NCI-H187 treated with DMSO at 0.1 percent for 48 hours (cell line): Measurements from ENCODE around the gene SELENOP.
A peak's percentile ranks its signal among the peaks of the same experiment; 100 is the strongest.
"Not testable (repeated sequence)": the region's sequence is repeated elsewhere in the genome, so short reads cannot be mapped to it uniquely, and the experiment has no call there.

Experiments
- DNase-seq: peaks from one replicate; lab custom pipeline; 2025; lab: John Stamatoyannopoulos, UW

Gene SELENOP

GRCh38 chr5:42811591-42812446 lies at the start of gene SELENOP:
TSS of gene SELENOP (minus strand) at chr5:42811892. CDS start at chr5:42808353, 3,539 bp downstream.
- peak; percentile 67 for DNase-seq

DNA sequence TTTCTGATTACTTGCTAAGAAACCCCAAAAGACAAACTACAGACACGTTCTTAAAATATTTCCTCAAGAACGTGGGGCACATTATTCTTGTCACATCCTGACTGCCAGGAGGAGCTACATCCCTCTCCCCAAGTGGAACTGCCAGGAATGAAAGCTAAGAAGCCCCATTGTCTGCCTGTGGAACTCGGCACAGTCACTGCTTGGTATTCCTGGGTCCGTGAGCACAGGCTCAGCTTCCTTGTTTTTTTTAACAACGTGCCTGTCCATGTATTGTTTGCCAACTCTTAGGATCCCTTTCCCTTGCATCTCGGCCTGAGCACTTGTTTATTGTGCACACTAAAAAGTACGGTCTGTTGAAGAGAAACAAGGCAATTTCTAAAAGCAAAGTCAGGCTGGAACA lies 47.0 kb upstream of the SELENOP start:
- DNase-seq = no peak

GRCh38 chr5:42858031-42858643 lies 46.4 kb upstream of the SELENOP start:
- no peak for DNase-seq

- no peak for DNase-seq
Observed at GRCh38 chr5:42855811-42856210, 44.1 kb upstream of the SELENOP start.

DNA sequence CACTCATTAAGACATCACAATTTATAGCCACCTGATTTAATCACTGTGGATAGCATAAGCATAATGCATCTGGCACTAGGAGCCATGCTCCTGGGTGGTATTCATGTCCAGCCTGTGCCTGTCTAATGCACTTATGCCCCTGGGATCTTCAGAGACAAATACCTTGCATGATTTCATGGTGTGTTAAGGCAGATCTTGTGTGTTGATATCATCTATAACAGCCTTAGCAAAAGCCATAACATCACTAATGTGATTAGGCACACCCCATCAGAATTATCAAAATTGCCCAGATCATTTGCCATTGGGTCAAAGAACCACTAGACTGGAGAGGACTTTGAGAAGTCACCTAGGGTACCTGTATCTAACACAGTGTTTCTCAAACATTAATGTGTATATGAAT lies 43.7 kb upstream of the SELENOP start:
- no peak for DNase-seq

GRCh38 chr5:42854795-42855194 lies 43.1 kb upstream of the SELENOP start:
- DNase-seq = no peak

DNA sequence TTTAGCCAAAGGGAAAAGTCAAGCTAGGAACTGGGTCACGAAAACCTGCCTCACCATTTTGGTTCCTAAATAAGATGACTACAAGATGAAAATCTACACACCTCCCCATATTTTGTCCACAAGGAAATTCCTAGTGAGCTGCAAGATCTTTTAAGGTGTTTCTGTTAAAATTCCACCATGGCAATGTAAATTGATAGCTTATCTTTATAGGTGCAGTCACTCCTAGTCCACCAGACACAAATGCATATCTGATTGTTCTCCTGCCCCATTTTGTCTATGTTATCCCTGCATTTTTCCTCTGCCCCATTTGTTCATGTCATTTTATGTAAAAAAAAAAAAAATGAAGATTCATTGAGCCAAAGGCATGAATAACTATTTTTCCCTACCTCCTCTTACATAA lies 41.1 kb upstream of the SELENOP start:
- no peak for DNase-seq

DNA sequence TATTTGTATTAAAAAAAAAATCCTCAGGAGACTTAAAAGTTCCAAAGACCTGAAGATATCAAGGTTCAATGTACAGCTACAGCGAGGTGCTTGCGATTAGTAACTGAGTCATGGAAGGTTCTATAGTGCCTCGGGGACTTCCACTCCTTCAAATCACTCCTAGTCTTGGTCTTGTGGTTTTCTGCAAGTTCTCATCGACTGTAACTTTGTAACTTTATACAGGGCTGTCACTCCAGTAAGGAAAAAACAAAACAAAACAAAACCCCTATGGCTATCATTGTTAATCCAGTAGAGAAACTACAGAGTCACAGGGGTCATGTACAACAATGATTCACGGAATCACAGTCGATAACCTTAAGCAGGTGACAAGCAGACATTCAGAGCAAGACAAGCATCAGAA lies 39.8 kb upstream of the SELENOP start:
- no peak for DNase-seq

- no peak for DNase-seq
Observed at GRCh38 chr5:42848545-42848944, 36.9 kb upstream of the SELENOP start.

DNA sequence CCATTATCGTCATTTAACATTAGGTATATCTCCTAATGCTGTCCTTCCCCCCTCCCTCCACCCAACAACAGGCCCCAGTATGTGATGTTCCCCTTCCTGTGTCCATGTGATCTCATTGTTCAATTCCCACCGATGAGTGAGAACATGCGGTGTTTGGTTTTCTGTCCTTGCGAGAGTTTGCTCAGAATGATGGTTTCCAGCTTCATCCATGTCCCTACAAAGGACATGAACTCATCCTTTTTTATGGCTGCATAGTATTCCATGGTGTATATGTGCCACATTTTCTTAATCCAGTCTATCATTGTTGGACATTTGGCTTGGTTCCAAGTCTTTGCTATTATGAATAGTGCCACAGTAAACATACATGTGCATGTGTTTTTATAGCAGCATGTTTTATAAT lies 32.7 kb upstream of the SELENOP start:
- DNase-seq = not testable (repeated sequence)

GRCh38 chr5:42843675-42844292 lies 32.1 kb upstream of the SELENOP start:
- no peak for DNase-seq

DNA sequence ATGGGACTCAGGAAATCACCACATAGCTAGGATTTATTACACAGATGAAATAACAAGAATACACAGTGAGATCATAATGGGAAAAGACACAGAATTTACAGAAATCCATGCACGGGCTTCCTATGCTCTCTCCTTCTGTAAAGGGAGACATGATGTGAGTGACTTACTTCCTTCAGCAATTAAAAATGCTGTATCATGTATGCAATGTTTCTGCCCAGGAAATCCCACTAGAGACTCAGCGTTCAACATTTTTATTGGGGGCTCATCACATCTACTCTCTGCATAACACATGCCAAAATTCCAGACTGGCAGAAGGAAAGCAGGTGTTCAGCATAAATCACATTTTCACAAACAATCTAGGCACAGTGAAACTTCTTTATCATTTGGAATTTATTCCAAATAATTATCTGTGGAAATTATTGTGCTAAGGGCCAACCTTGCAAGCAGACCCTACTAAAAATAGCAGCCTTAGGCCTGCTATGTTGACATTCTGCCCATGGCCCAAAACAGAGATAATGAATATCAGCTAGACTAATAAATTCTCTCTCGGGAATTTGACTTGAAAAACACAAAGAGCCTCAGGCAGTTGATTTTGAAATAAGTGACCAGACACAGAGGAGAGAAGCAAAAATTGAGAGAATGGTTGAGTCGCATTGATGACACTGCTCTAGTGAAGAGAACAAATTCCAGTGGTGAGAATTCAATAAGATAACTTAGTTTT lies 31.4 kb upstream of the SELENOP start:
- no peak for DNase-seq

- no peak for DNase-seq
Observed at GRCh38 chr5:42840842-42841567, 29.3 kb upstream of the SELENOP start.

- DNase-seq = no peak
Observed at GRCh38 chr5:42840269-42840668, 28.6 kb upstream of the SELENOP start.

GRCh38 chr5:42839196-42839595 lies 27.5 kb upstream of the SELENOP start:
- no peak for DNase-seq

GRCh38 chr5:42837601-42838000 lies 25.9 kb upstream of the SELENOP start:
- DNase-seq = no peak

- DNase-seq = no peak
Observed at GRCh38 chr5:42836070-42836769, 24.5 kb upstream of the SELENOP start.

DNA sequence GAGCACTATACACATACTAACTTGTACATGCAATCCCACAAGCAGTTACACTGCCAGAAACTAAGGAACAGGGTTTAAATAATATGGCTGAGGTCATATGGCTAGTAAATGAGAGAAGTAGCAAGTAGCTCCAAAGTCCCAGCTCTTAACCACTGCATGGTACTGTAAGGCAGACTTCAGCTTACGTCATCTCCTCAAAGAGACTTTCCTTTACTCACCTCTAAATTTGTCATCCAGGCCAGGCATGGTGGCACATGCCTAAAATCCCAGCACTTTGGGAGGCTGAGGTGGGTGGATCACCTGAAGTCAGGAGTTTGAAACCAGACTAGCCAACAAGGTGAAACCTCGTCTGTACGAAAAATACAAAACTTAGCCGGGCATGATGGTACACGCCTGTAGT lies 20.4 kb upstream of the SELENOP start:
- no peak for DNase-seq

GRCh38 chr5:42830924-42831323 lies 19.2 kb upstream of the SELENOP start:
- no peak for DNase-seq

GRCh38 chr5:42828671-42829070 lies 17.0 kb upstream of the SELENOP start:
- no peak for DNase-seq
